Nephron progenitor cell (in vitro differentiated cells): ENCODE data around the gene UBR3.
A peak's percentile ranks its signal among the peaks of the same experiment; 100 is the strongest.
"Not testable (repeated sequence)": the region's sequence is repeated elsewhere in the genome, so short reads cannot be mapped to it uniquely, and the experiment has no call there.

Experiments
- DNase-seq: peaks from one replicate; pipeline ENCODE4 v3.0.0; 2021
- H3K27ac Mint-ChIP-seq: 2 replicates; pipeline ENCODE4 v1.8.0; 2021; ENCODE audit warnings: mild to moderate bottlenecking, moderate library complexity, mixed read lengths
- H3K27me3 Mint-ChIP-seq: 2 replicates; pipeline ENCODE4 v1.8.0; 2021; ENCODE audit warnings: mild to moderate bottlenecking, low read depth, mixed read lengths; ENCODE audit not compliant: poor library complexity
- H3K36me3 Mint-ChIP-seq: 2 replicates; pipeline ENCODE4 v1.8.0; 2021; ENCODE audit warnings: low read depth, mixed read lengths
- H3K4me1 Mint-ChIP-seq: 2 replicates; pipeline ENCODE4 v1.8.0; 2021; ENCODE audit warnings: mixed read lengths
- H3K4me3 Mint-ChIP-seq: 2 replicates; pipeline ENCODE4 v1.8.0; 2021; ENCODE audit warnings: mild to moderate bottlenecking, moderate library complexity, mixed read lengths
- H3K9me3 Mint-ChIP-seq: 2 replicates; pipeline ENCODE4 v1.8.0; 2021; ENCODE audit warnings: mild to moderate bottlenecking, moderate library complexity, mixed read lengths
- TF ChIP-seq, protein P1 (sequence below): fragments of 200-600 bp; sonication (generic); IDR thresholded peaks from 2 replicates; pipeline ENCODE4 v1.5.0; 2021; ENCODE audit warnings: antibody characterized with exemption

UBR3 gene

DNA sequence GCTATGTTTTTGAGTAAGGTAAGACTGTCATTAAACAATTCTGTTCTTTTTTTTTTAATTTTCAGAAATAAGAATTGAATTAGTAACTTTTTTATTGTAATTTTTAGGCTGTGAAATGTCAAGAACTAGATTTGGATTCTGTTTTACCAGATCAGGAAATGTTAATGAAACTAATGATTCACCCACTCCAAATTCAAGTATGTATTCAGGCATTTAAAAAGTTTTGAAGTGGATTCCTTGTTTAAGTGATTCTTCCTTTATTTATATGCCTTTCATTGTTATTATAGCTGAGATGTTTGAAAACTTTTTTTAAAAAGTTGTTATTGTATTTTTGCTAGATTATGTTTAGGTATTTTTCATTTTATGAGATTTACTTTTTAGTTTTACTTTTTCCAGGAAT lies 96.7 kb downstream of the UBR3 start:
- no peak overlapping the region for H3K4me3 Mint-ChIP-seq
- H3K36me3 Mint-ChIP-seq: peaks cover 28% of the 10 kb centered on the region
- no peaks in the 10 kb centered on the region for H3K4me1 Mint-ChIP-seq
- no peak overlapping the region for H3K27ac Mint-ChIP-seq
- no peaks in the 10 kb centered on the region for H3K9me3 Mint-ChIP-seq
- DNase-seq: no peak
- H3K27me3 Mint-ChIP-seq: no peaks in the 10 kb centered on the region
- TF ChIP-seq, protein P1, sequence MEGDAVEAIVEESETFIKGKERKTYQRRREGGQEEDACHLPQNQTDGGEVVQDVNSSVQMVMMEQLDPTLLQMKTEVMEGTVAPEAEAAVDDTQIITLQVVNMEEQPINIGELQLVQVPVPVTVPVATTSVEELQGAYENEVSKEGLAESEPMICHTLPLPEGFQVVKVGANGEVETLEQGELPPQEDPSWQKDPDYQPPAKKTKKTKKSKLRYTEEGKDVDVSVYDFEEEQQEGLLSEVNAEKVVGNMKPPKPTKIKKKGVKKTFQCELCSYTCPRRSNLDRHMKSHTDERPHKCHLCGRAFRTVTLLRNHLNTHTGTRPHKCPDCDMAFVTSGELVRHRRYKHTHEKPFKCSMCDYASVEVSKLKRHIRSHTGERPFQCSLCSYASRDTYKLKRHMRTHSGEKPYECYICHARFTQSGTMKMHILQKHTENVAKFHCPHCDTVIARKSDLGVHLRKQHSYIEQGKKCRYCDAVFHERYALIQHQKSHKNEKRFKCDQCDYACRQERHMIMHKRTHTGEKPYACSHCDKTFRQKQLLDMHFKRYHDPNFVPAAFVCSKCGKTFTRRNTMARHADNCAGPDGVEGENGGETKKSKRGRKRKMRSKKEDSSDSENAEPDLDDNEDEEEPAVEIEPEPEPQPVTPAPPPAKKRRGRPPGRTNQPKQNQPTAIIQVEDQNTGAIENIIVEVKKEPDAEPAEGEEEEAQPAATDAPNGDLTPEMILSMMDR: no peak

DNA sequence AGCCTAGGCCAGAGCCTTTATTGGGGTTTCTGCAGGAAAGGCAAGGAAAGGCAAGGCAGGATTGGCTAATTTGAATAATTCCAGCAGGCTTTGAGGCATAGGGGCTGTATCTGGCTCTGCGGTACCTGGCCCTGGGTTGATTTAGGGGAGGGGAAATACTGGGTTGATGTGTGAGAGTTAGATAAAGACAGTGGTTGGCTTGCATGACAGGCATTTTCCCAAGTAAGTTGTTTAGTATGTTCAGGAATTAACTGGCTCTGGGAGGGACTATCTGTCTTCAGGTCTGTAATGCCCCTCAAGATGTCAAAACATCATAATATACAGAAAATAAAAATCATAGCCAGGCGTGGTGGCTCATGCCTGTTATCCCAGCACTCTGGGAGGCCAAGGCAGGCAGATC lies 98.7 kb downstream of the UBR3 start:
- Mint-ChIP-seq H3K4me3 (no peak overlapping the region), H3K27me3 (no peaks in the 10 kb centered on the region), H3K4me1 (no peaks in the 10 kb centered on the region), H3K36me3 (peaks cover 29% of the 10 kb centered on the region), H3K9me3 (no peaks in the 10 kb centered on the region), H3K27ac (peak overlapping the region; percentile 28)
- TF ChIP-seq, protein P1: no peak
- DNase-seq: no peak

DNA sequence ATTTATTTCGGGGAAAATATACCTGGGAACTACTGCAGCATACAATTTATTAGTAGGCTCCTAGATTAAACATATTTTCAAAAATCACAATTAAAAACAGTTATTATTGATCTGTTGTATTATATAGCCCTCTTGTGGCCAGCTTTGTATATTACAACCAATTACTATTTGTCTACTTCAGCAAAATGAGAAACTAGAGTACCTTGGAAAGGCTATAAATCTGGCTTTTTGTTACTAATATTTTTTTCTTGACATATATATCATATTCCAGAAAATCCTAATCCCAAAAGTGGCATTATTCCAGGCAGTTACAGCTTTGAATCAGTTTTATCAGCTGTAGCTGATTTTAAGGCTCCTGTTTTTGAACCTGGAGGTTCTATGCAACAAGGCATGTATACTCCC lies 101.2 kb downstream of the UBR3 start:
- Mint-ChIP-seq H3K4me3 (no peak overlapping the region), H3K27me3 (no peaks in the 10 kb centered on the region), H3K36me3 (peaks cover 29% of the 10 kb centered on the region), H3K27ac (no peak overlapping the region), H3K9me3 (no peaks in the 10 kb centered on the region), H3K4me1 (no peaks in the 10 kb centered on the region)
- TF ChIP-seq, protein P1: peak; percentile 76
- no peak for DNase-seq

DNA sequence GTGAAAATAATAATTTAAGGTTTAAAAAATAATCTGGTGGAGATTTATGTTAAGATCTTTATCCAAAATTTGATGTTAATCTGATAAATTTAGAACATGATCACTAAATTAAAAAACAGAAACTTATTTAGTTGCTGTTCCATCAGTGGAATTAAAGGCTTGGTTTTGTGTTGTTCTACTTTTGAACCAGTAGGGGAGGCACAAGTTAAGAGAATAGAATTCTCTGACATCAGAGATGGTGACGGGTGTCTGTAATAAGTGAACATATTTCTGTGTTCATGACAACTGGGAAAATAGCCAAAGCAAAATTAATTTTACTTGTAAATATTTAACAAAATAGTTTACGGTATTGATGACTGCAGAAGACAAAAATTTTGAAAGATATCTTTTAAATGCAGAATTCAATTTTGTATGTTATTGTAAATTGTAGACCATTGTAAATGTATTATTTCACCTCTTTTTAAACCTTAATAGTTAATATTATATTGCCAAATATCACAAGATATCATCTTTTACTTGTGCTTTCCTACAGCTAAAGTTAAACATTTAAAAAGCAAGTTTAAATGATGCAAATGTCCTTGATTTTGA lies 106.0 kb downstream of the UBR3 start:
- no peak for DNase-seq
- H3K4me1 Mint-ChIP-seq: no peaks in the 10 kb centered on the region
- TF ChIP-seq, protein P1: peak; percentile 66

DNA sequence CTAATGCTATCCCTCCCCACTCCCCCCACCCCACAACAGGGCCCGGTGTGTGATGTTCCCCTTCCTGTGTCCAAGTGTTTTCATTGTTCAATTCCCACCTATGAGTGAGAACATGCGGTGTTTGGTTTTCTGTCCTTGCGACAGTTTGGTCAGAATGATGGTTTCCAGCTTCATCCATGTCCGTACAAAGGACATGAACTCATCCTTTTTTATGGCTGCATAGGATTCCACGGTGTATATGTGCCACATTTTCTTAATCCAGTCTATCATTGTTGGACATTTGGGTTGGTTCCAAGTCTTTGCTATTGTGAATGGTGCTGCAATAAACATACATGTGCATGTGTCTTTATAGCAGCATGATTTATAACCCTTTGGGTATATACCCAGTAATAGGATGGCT lies 109.4 kb downstream of the UBR3 start:
- not testable (repeated sequence) for DNase-seq, H3K9me3 Mint-ChIP-seq, H3K27me3 Mint-ChIP-seq, H3K4me3 Mint-ChIP-seq, H3K27ac Mint-ChIP-seq, H3K4me1 Mint-ChIP-seq
- H3K36me3 Mint-ChIP-seq: peaks cover 26% of the 10 kb centered on the region

More for the DNA sequence above, 106.0 kb downstream of the UBR3 start:
- H3K9me3 Mint-ChIP-seq: no peaks in the 10 kb centered on the region
- no peaks in the 10 kb centered on the region for H3K27me3 Mint-ChIP-seq
- H3K4me3 Mint-ChIP-seq: no peak overlapping the region
- H3K36me3 Mint-ChIP-seq: peaks cover 31% of the 10 kb centered on the region
- no peak overlapping the region for H3K27ac Mint-ChIP-seq

DNA sequence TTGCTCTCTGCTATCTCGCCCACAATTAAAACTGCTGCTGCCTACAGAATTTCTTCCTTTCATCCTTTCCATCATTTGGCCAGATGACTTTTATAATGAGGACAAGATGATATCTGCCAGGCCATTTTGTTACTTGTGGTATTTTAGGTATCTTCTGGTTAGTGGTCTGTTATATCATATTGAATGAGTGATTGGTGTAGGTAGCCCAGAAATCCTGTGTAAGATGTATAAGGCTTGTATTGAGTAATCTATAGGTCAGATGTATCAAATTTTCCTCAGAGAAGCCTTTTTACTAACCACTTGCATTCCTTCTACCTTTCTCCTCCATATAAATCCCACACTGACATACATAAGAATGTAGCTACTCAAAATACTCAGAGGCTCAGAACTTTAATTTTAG lies 118.3 kb downstream of the UBR3 start:
- Mint-ChIP-seq H3K36me3 (peaks cover 18% of the 10 kb centered on the region), H3K27ac (no peak overlapping the region), H3K27me3 (no peaks in the 10 kb centered on the region), H3K9me3 (no peaks in the 10 kb centered on the region), H3K4me3 (no peak overlapping the region), H3K4me1 (no peaks in the 10 kb centered on the region)
- TF ChIP-seq, protein P1: no peak
- no peak for DNase-seq
